ENCODE measurements around the gene OSBPL9.
"Not testable (repeated sequence)": the region's sequence is repeated elsewhere in the genome, so short reads cannot be mapped to it uniquely, and the experiment has no call there.

DNA sequence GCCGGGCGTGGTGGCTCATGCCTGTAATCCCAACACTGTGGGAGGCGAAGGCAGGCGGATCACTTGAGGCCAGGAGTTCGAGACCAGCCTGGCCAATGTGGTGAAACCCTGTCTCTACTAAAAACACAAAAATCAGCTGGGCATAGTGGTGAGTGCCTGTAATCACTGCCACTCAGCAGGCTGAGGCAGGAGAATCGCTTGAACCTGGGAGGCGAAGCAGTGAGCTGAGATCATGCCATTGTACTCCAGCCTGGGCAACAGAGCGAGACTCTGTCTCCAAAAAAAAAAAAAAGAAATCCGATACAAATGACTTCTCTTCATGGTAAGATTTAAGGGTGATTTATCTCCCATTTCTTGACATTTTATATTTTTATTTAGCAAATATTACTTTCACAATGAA lies 202.1 kb downstream of the OSBPL9 start:
- TF ChIP-seq CTCF (IDR thresholded peaks at IDR 0.05; ENCODE audit: low read length); EZH2 (optimal IDR thresholded peaks at IDR 0.05; ENCODE audit: low read depth, low read length); EZH2phosphoT487 (IDR thresholded peaks at IDR 0.05; ENCODE audit: low read length): not testable (repeated sequence)

Measured in MM.1S (cell line).